SU-DHL-6 (cell line): ENCODE data around the gene CLEC16A.

ENCODE experiments used
- H2AFZ ChIP-seq: fragments of 200-600 bp; sonication (generic); 2 replicates; pipeline ENCODE4 v1.6.1; 2014; ENCODE audit warnings: low read depth, mild to moderate bottlenecking, moderate library complexity, mixed read lengths, antibody characterized with exemption, low read length; ENCODE audit not compliant: severe bottlenecking
- H3F3A ChIP-seq: fragments of 200-600 bp; shearing (Covaris generic); 2 replicates; pipeline ENCODE4 v1.6.0; 2016; ENCODE audit warnings: antibody characterized with exemption, mild to moderate bottlenecking; ENCODE audit not compliant: insufficient read depth
- H3K27ac ChIP-seq: fragments of 200-600 bp; sonication (generic); 2 replicates; pipeline ENCODE4 v1.5.1; 2016; ENCODE audit warnings: low read depth, mild to moderate bottlenecking, low read length, moderate library complexity, mixed read lengths
- H3K27me3 ChIP-seq: fragments of 200-600 bp; sonication (generic), shearing (Covaris generic); 2 replicates; pipeline ENCODE4 v1.6.0; 2014; ENCODE audit warnings: mild to moderate bottlenecking, low read length
- H3K36me3 ChIP-seq: fragments of 200-600 bp; sonication (generic); 2 replicates; pipeline ENCODE4 v1.6.1; 2014; ENCODE audit warnings: mild to moderate bottlenecking, low read length, mixed read lengths
- H3K4me2 ChIP-seq: fragments of 300-600, 200-600 bp; shearing (Covaris generic), sonication (generic); 2 replicates; pipeline ENCODE4 v1.6.0; 2014; ENCODE audit warnings: low read length, low read depth, mild to moderate bottlenecking; ENCODE audit not compliant: poor library complexity, severe bottlenecking
- H3K4me3 ChIP-seq: fragments of 200-600 bp; sonication (generic); 2 replicates; pipeline ENCODE4 v1.5.1; 2014; ENCODE audit warnings: antibody characterized with exemption, low read length, mild to moderate bottlenecking, mixed read lengths; ENCODE audit not compliant: insufficient read depth, poor library complexity, severe bottlenecking
- H3K79me2 ChIP-seq: fragments of 200-600 bp; sonication (generic); 2 replicates; pipeline ENCODE4 v1.6.1; 2014; ENCODE audit warnings: mild to moderate bottlenecking, low read length, moderate library complexity; ENCODE audit not compliant: insufficient read depth
- H3K9ac ChIP-seq: fragments of 200-600 bp; sonication (generic); 2 replicates; pipeline ENCODE4 v1.7.0; 2014; ENCODE audit warnings: mild to moderate bottlenecking, low read length
- H3K9me2 ChIP-seq: fragments of 200-600 bp; sonication (generic); replicated peaks from 2 replicates; pipeline ENCODE4 v1.6.1; 2014; ENCODE audit warnings: low read length; ENCODE audit not compliant: insufficient read depth
- H3K9me3 ChIP-seq: fragments of 200-600 bp; sonication (generic); 2 replicates; pipeline ENCODE4 v1.6.1; 2014; ENCODE audit warnings: low read length, mixed read lengths; ENCODE audit not compliant: insufficient read depth
- H4K20me1 ChIP-seq: fragments of 200-600 bp; sonication (generic); 2 replicates; pipeline ENCODE4 v1.6.1; 2014; ENCODE audit warnings: low read depth, mild to moderate bottlenecking, antibody characterized with exemption, low read length, moderate library complexity, mixed read lengths
- EZH2phosphoT487 ChIP-seq: fragments of 200-600 bp; sonication (generic), shearing (Covaris generic); conservative IDR thresholded peaks from 2 replicates; pipeline ENCODE4 v1.6.1; 2018; ENCODE audit warnings: mild to moderate bottlenecking, antibody characterized with exemption, low read length, moderate library complexity, mixed read lengths
- TF ChIP-seq, protein P1 (sequence below): fragments of 200-600 bp; sonication (generic); IDR thresholded peaks from one replicate; pipeline ENCODE4 v1.5.1; 2017; ENCODE audit warnings: antibody characterized with exemption, mild to moderate bottlenecking, low read length, moderate library complexity; ENCODE audit not compliant: insufficient read depth, poor library complexity, severe bottlenecking

Gene CLEC16A

DNA sequence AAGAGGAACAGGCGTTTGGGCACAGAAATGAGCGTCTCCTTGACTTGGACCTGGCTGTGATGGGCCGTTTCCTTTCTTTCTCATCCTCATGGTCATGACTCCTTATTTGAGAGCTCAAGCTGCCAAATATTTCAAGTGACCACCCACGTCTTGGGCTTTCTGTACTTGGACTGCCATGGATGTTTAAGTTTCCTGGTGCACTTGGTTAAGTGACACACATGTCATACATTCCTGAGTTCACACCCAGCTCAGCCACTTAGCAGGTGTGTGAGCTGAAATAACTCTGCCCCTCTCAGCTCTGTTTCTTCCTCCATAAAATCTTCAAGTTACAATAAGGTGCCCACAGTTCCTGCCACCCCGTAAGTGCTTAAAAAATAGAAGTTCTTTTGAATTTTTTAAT, 114.5 kb downstream of the CLEC16A start:
- TF ChIP-seq EZH2phosphoT487 = no peak
- TF ChIP-seq, protein P1, sequence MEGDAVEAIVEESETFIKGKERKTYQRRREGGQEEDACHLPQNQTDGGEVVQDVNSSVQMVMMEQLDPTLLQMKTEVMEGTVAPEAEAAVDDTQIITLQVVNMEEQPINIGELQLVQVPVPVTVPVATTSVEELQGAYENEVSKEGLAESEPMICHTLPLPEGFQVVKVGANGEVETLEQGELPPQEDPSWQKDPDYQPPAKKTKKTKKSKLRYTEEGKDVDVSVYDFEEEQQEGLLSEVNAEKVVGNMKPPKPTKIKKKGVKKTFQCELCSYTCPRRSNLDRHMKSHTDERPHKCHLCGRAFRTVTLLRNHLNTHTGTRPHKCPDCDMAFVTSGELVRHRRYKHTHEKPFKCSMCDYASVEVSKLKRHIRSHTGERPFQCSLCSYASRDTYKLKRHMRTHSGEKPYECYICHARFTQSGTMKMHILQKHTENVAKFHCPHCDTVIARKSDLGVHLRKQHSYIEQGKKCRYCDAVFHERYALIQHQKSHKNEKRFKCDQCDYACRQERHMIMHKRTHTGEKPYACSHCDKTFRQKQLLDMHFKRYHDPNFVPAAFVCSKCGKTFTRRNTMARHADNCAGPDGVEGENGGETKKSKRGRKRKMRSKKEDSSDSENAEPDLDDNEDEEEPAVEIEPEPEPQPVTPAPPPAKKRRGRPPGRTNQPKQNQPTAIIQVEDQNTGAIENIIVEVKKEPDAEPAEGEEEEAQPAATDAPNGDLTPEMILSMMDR = no peak
- Histone ChIP-seq H4K20me1 (no peaks in the 10 kb centered on the region), H3F3A (no peaks in the 10 kb centered on the region), H3K9me3 (no peaks in the 10 kb centered on the region), H3K4me3 (no peak overlapping the region), H3K4me2 (no peak overlapping the region), H3K27me3 (no peaks in the 10 kb centered on the region), H3K79me2 (no peaks in the 10 kb centered on the region), H3K9me2 (no peaks in the 10 kb centered on the region), H2AFZ (no peak overlapping the region), H3K36me3 (no peaks in the 10 kb centered on the region), H3K27ac (no peak overlapping the region), H3K9ac (no peak overlapping the region)

DNA sequence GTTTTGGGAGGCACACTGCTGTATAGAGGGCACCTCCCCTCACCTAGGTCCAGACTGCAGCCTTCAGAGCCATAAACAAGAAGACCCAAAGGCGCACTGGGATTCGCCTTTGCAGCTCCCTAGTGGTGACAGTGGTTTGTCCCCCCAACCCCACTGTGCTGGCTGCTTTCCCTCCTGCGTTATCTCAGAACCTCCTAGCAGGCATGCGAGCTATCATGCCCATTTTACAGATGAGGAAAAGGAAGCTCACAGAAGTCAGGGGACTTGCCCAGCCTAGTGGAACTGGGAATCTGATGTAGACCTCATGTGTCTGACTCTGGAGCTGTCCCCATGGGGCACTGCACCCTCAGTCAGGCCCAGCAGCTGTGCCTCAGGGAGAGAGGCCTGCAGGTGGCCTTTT, 115.2 kb downstream of the CLEC16A start:
- no peaks in the 10 kb centered on the region for H4K20me1 ChIP-seq

DNA sequence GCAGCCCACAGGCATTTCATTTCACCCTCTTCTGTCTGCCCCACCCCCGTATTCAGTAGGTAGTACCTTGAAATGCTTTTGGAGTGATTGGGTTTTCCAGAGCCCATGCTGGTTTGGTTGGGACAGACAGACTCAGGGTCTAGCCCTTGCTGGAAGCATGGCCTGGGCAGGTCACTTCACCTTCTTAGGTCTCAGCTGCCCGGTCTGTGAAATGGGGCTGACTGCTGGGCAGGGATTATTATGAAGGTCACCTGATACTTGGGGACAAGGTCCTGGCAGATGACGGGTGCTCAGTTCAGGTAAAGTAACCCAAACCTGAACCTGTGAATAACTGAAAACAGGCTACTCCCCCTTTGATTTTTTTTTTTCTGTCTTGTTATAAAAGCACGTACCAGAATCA, 116.0 kb downstream of the CLEC16A start:
- H3K27ac ChIP-seq = no peak overlapping the region
- no peaks in the 10 kb centered on the region for H4K20me1 ChIP-seq

More for the DNA sequence above, 115.2 kb downstream of the CLEC16A start:
- H3K9me3 ChIP-seq = no peaks in the 10 kb centered on the region
- no peak for TF ChIP-seq EZH2phosphoT487
- TF ChIP-seq, protein P1 = no peak
- no peaks in the 10 kb centered on the region for H3K27me3 ChIP-seq
- H3K79me2 ChIP-seq = no peaks in the 10 kb centered on the region
- H2AFZ ChIP-seq = no peak overlapping the region
- H3K36me3 ChIP-seq = no peaks in the 10 kb centered on the region
- no peak overlapping the region for H3K9ac ChIP-seq
- H3K9me2 ChIP-seq = no peaks in the 10 kb centered on the region
- H3F3A ChIP-seq = no peaks in the 10 kb centered on the region
- H3K4me2 ChIP-seq = no peak overlapping the region
- no peak overlapping the region for H3K4me3 ChIP-seq
- no peak overlapping the region for H3K27ac ChIP-seq

More for the DNA sequence above, 116.0 kb downstream of the CLEC16A start:
- Histone ChIP-seq H2AFZ (no peak overlapping the region), H3K9me3 (no peaks in the 10 kb centered on the region), H3K27me3 (no peaks in the 10 kb centered on the region), H3K9ac (no peak overlapping the region), H3K9me2 (no peaks in the 10 kb centered on the region), H3K36me3 (no peaks in the 10 kb centered on the region), H3K4me3 (no peak overlapping the region), H3F3A (no peaks in the 10 kb centered on the region), H3K79me2 (no peaks in the 10 kb centered on the region), H3K4me2 (no peak overlapping the region)
- TF ChIP-seq, protein P1 = no peak
- TF ChIP-seq EZH2phosphoT487 = no peak
